ENCODE results near the gene KCNT1. TPM values are rescaled to one million over a fixed set of nuclear protein-coding genes. Genes with fewer than 3 reads are reported as not detected.

The KCNT1 gene
- total RNA-seq, 1 donor from 2014 or later: not detected

DNA sequence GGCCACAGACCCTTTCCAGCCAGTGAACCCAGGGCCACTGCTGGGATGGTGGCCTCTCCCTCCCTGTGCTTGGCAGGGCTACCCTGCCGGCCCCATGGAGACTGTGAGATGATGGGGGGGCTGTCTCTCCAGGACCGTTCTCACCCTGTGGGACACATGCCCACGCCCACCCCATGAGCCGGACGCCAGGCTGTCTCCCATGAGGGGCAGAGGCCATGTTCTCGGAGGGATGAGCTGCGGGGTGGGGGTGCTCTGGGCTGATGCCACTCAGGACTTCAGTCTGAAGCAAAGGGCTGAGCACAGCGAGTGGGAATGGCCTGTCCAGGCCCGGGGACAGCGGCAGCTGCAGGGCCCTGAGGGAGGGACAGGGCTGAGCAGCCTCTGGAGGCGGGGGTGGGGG is 88.9 kb downstream of the KCNT1 start:
- TF ChIP-seq, protein P1, sequence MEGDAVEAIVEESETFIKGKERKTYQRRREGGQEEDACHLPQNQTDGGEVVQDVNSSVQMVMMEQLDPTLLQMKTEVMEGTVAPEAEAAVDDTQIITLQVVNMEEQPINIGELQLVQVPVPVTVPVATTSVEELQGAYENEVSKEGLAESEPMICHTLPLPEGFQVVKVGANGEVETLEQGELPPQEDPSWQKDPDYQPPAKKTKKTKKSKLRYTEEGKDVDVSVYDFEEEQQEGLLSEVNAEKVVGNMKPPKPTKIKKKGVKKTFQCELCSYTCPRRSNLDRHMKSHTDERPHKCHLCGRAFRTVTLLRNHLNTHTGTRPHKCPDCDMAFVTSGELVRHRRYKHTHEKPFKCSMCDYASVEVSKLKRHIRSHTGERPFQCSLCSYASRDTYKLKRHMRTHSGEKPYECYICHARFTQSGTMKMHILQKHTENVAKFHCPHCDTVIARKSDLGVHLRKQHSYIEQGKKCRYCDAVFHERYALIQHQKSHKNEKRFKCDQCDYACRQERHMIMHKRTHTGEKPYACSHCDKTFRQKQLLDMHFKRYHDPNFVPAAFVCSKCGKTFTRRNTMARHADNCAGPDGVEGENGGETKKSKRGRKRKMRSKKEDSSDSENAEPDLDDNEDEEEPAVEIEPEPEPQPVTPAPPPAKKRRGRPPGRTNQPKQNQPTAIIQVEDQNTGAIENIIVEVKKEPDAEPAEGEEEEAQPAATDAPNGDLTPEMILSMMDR (IDR thresholded peaks at IDR 0.05; ENCODE audit: insufficient read depth, low read depth, low read length): no peak
- TF ChIP-seq EZH2 (IDR thresholded peaks at IDR 0.05; ENCODE audit: insufficient read depth, low read length): no peak
- Histone ChIP-seq H3K4me1 (ENCODE audit: insufficient read depth, low read length) (no peaks in the 10 kb centered on the region), H3K36me3 (ENCODE audit: insufficient read depth, low read length) (no peaks in the 10 kb centered on the region), H3K9ac (ENCODE audit: low read length) (no peak overlapping the region), H3K9me3 (ENCODE audit: insufficient read depth, low read depth, low read length) (no peaks in the 10 kb centered on the region), H3K4me3 (ENCODE audit: insufficient read depth, low read depth, low read length) (no peak overlapping the region), H3K4me2 (ENCODE audit: low read length) (no peak overlapping the region), H2AFZ (ENCODE audit: low read depth, low read length) (no peak overlapping the region), H4K20me1 (ENCODE audit: insufficient read depth, low read length) (no peaks in the 10 kb centered on the region), H3K79me2 (ENCODE audit: insufficient read depth, low read length) (no peaks in the 10 kb centered on the region), H3K27me3 (ENCODE audit: insufficient read depth, low read length) (no peaks in the 10 kb centered on the region), H3K27ac (ENCODE audit: low read depth, low read length) (no peak overlapping the region)
- no peak for FAIRE-seq
- DNase-seq (ENCODE audit: low read depth): no peak
- Mint-ChIP-seq H3K9me3 (ENCODE audit: unreplicated experiment) (no peaks in the 10 kb centered on the region), H3K36me3 (ENCODE audit: low read depth, unreplicated experiment) (no peaks in the 10 kb centered on the region), H3K27ac (ENCODE audit: unreplicated experiment) (no peak overlapping the region), H3K4me1 (ENCODE audit: low read depth, unreplicated experiment) (peaks cover 1% of the 10 kb centered on the region), H3K27me3 (ENCODE audit: low read depth, unreplicated experiment) (peaks cover 19% of the 10 kb centered on the region), H3K4me3 (ENCODE audit: unreplicated experiment) (no peak overlapping the region)

DNA sequence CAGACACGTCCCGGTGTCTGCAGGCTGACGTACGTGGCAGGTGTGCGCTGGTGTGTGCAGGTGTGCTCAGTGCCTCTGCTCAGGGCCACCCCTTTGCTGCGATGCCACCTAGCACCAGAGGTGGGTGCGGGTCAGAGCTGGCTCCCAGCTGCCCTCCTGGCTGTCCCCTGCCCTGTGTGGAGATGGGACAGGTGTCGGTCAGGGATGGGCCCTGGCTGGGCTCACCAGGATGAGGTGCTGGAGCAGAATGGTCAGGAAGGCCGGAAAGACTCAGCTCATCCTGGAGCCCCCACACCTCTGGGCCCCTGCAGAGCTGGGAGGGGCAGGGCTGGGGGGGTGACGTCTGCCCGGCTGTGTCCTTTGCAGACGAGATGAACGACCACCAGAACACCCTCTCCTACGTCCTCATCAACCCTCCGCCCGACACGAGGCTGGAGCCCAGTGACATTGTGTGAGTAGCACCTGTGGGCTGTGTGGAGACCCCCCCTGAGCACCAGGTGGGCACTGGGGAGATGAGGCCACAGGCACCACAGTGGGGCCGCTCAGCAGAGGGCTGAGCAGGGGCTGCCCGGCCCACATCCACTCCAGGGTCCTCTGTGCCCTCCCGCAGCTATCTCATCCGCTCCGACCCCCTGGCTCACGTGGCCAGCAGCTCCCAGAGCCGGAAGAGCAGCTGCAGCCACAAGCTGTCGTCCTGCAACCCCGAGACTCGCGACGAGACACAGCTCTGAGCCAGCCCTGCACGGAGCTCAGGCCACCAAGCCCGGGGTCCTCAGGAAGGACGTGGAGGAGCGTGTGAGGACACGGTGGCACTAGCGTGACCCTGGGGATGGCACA is 89.7 kb downstream of the KCNT1 start:
- Mint-ChIP-seq H3K27me3 (ENCODE audit: low read depth, unreplicated experiment) (peaks cover 21% of the 10 kb centered on the region), H3K27ac (ENCODE audit: unreplicated experiment) (no peak overlapping the region), H3K4me3 (ENCODE audit: unreplicated experiment) (no peak overlapping the region), H3K4me1 (ENCODE audit: low read depth, unreplicated experiment) (peaks cover 1% of the 10 kb centered on the region), H3K9me3 (ENCODE audit: unreplicated experiment) (no peaks in the 10 kb centered on the region), H3K36me3 (ENCODE audit: low read depth, unreplicated experiment) (no peaks in the 10 kb centered on the region)
- no peak overlapping the region for H2AFZ ChIP-seq (ENCODE audit: low read depth, low read length)
- no peaks in the 10 kb centered on the region for H3K36me3 ChIP-seq (ENCODE audit: insufficient read depth, low read length)
- H3K9ac ChIP-seq (ENCODE audit: low read length): no peak overlapping the region
- no peaks in the 10 kb centered on the region for H3K79me2 ChIP-seq (ENCODE audit: insufficient read depth, low read length)
- no peak for TF ChIP-seq EZH2 (IDR thresholded peaks at IDR 0.05; ENCODE audit: insufficient read depth, low read length)
- TF ChIP-seq, protein P1 (IDR thresholded peaks at IDR 0.05; ENCODE audit: insufficient read depth, low read depth, low read length): no peak
- no peak overlapping the region for H3K4me2 ChIP-seq (ENCODE audit: low read length)
- H4K20me1 ChIP-seq (ENCODE audit: insufficient read depth, low read length): no peaks in the 10 kb centered on the region
- no peak overlapping the region for H3K4me3 ChIP-seq (ENCODE audit: insufficient read depth, low read depth, low read length)
- no peaks in the 10 kb centered on the region for H3K9me3 ChIP-seq (ENCODE audit: insufficient read depth, low read depth, low read length)
- FAIRE-seq (no peak), DNase-seq (ENCODE audit: low read depth) (no peak)
- no peak overlapping the region for H3K27ac ChIP-seq (ENCODE audit: low read depth, low read length)
- H3K4me1 ChIP-seq (ENCODE audit: insufficient read depth, low read length): no peaks in the 10 kb centered on the region
- H3K27me3 ChIP-seq (ENCODE audit: insufficient read depth, low read length): no peaks in the 10 kb centered on the region
